ENCODE measurements around the gene KIRREL3.

The KIRREL3 gene

GRCh38 chr11:126660761-126661425 is 339.7 kb downstream of the KIRREL3 start:
- TF ChIP-seq CTCF (conservative IDR thresholded peaks at IDR 0.05), result no peak
- H3K27ac ChIP-seq, result peak overlapping the region; percentile 16; the same call in 1 of the 2 replicates

GRCh38 chr11:126660321-126660720 is 340.2 kb downstream of the KIRREL3 start:
- no peak for TF ChIP-seq CTCF (conservative IDR thresholded peaks at IDR 0.05)
- H3K27ac ChIP-seq, result peak overlapping the region; percentile 16; the same call in 1 of the 2 replicates

GRCh38 chr11:126658306-126659056 is 342.1 kb downstream of the KIRREL3 start:
- no peak for TF ChIP-seq CTCF (conservative IDR thresholded peaks at IDR 0.05)
- no peak overlapping the region for H3K27ac ChIP-seq

- H3K27ac ChIP-seq, result peak overlapping the region; percentile 76
Observed at GRCh38 chr11:126655807-126656128, 344.8 kb downstream of the KIRREL3 start.

GRCh38 chr11:126654886-126655806 is 345.4 kb downstream of the KIRREL3 start:
- TF ChIP-seq CTCF (conservative IDR thresholded peaks at IDR 0.05), result no peak
- H3K27ac ChIP-seq, result peak overlapping the region; percentile 76

More at GRCh38 chr11:126655807-126656128, 344.8 kb downstream of the KIRREL3 start:
- no peak for TF ChIP-seq CTCF (conservative IDR thresholded peaks at IDR 0.05)

GRCh38 chr11:126653040-126653439 is 347.5 kb downstream of the KIRREL3 start:
- H3K27ac ChIP-seq, result no peak overlapping the region

More at GRCh38 chr11:126653040-126653439, 347.5 kb downstream of the KIRREL3 start:
- TF ChIP-seq CTCF (conservative IDR thresholded peaks at IDR 0.05), result no peak
